Ramos (cell line): ENCODE measurements around the gene SCNN1G.
"Not testable (repeated sequence)": the region's sequence is repeated elsewhere in the genome, so short reads cannot be mapped to it uniquely, and the experiment has no call there.

Experiments used
- in situ Hi-C: fragments of 300-500 bp; cut with MboI; formaldehyde crosslinking; loops from one replicate; pipeline ENCODE4 v1.14.3; 2022; ENCODE audit warnings: low sequenced_read_pairs; ENCODE audit not compliant: unreplicated experiment

Gene SCNN1G, protein sequence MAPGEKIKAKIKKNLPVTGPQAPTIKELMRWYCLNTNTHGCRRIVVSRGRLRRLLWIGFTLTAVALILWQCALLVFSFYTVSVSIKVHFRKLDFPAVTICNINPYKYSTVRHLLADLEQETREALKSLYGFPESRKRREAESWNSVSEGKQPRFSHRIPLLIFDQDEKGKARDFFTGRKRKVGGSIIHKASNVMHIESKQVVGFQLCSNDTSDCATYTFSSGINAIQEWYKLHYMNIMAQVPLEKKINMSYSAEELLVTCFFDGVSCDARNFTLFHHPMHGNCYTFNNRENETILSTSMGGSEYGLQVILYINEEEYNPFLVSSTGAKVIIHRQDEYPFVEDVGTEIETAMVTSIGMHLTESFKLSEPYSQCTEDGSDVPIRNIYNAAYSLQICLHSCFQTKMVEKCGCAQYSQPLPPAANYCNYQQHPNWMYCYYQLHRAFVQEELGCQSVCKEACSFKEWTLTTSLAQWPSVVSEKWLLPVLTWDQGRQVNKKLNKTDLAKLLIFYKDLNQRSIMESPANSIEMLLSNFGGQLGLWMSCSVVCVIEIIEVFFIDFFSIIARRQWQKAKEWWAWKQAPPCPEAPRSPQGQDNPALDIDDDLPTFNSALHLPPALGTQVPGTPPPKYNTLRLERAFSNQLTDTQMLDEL

DNA sequence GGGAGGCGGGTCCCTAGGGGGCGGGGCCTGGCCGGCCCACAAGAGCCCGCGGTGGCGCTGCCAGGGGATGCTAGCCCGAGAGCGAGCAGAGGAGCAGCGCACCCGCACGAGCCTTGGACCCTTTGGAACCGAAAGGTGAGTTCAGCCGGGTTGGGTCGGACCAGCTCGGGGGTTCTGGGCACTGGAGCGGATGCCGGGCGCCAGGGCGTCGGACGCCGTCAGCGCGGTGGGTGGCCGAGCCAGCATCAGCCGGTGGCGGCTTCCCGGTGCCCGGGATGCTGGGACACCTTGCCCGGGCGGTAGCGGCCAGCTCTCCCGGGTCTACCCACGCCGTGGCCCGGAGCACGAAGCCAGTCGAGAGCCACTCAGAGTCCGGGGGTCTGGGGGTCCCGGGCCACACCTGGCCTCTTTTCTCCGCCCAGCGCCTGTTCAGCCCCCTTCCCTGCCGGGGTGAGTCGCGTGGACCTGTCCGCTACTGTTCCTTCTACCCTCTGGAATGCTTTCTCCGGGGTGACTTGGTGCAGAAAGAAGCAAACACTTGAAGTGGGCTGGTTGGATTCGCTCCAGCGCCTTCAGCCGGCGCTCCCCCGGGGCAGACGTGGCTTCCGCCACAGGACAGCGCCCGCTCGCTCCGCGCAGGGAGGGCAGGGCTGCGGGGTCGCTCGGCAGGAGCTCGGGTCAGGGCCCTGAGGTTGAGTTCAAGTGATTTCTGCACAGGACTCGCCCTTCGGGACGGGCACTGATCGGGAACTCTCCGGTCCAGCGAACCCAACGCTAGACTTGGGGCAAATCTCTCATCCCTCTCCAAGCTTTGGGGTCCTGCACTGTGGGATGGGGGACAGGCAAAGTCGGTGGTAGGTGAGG lies at the start of gene SCNN1G:
Gene SCNN1G (plus strand): TSS at position 67 of the 864 bp plus-strand sequence. CDS start 3,527 bp downstream, outside the sequence.
- in situ Hi-C loops, result loop anchor here (25.0 kb wide), 1 partner anchor 404 kb away; the partner anchor contains the start of gene NDUFAB1

DNA sequence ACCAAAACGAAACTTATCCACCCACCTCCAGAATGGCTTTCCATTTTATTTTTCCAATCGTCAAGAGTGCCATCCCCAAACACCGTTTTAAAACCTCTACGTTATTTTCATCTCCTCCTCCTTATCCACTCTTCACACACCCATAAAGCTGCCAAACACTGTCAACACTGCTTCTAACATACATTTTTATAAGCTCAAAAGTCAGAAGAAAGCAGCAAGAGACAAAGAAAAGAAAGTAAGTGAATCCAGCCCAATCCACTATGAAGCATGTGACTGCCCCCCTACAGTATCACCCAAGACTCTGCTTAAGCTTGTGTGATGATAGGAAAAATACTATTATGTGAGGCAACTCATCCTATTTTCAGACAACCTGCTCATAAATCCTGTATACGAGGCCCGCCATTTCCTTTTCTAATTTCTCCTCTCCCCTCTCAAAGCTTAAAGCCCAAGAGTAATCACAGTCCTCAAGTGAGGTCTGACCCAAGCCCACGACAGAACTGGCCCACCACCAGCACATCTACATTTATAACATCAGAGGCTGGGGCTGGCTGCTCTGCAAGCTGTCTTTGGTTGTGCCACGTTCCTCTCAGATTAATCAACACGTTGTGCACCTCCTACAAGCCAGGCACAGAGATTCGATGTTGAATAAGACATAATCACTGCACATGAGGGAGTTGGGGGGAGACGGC lies 49.6 kb upstream of the SCNN1G start:
- in situ Hi-C loops, result no loop called here

DNA sequence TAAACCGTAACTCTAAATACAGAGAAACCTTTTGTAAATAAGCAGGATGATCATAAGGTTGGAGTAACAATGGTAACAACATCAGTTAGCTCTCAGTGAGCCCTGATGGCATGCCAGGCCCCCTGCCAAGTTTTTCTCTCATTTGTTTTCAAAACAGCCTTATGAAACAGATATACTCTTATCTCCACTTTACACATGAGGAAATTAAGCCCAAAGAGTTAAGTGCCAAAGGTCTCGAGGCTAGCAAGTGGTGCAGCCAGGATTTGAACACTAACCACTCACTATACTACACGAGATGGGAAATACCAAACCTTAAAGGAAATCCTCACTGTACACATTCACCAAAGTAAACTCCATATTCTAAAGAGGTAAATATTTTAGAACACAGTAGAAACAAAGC lies 48.3 kb upstream of the SCNN1G start:
- in situ Hi-C loops, result no loop called here

DNA sequence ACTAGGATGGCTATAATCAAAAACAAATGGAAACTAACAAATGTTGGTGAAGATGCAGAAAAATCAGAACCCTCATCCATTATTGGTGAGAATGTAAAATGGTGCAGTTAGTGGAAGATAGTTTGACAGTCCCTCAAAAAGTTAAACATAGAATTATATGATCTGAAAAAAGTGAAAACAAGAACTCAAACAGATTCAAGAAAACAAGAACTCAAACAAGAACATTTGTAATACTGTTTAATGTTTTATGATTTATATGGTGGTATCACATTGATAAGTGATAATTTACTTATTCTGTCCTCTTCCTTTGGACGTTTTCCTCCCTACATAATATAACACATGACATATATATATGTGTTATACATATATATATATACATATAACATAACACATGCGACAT lies 45.3 kb upstream of the SCNN1G start:
- in situ Hi-C loops, result no loop called here

DNA sequence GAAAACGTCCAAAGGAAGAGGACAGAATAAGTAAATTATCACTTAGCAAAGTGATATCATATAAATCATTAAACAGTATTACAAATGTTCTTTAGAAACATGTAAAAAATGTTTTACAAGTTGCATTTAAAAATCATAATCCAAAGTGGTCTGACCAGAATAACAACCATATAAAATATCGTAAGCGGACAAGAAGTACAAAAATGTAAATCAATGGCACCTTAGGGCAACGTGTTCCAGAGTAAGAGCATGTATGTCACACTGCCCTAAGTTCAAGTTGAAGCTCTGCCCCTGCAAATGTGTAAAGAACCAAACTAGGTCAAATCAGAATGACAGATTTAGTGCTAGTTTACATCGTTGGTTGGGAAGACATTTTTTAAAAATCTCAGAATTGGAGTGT lies 44.7 kb upstream of the SCNN1G start:
- in situ Hi-C loops, result no loop called here

DNA sequence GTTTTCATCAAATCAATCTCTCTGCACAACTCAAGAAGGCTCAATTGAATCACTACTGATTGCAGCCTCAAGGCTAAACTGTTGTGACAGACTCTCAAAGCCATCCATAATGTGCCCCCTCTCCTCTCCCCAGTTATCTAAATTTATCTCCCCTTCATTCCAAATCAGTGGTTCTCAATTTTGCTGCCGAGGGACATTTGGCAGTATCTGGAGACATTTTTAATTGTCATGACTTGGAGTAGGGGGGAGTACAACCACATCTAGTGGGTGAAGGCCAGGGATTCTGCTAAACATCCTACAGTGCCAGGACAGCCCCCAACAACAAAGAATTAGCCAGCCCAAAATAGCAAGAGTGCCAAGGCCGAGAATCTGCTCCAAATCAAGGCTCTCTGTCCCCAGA lies 42.4 kb upstream of the SCNN1G start:
- in situ Hi-C loops, result no loop called here

DNA sequence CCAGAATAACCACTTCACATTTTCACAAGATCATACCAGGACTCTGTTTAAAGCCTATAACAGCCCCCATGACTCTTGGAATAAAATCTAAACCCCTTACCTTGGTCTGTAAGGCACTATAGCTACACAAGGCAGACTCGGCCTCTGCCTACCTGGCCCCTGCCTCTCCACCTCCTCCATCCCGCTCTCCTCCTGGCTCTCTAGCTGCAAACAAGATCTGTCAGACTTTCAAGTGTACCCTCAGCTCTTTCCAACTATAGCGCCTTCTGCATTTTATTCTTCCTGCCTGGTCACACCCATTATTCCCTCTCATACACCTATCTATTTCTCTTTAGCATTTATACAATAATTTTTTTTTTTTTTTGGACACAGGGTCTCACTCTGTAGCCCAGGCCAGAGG lies 41.5 kb upstream of the SCNN1G start:
- in situ Hi-C loops, result no loop called here

DNA sequence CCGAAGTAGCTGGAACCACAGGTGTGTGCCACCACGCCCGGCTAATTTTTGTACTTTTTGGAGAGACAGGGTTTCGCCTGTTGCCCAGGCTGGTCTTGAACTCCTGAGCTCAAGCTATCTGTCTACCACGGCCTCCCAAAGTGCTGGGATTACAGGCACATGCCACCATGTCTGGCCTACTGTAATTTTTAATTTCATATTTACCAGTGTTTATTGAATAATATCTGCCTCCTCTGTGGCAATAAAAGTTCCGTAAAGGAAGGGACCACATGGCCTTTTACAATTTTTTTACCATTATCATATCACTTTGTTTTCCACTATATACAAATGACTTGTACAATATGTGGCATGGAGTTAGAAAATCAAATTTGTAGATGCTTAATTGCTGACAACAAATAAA lies 41.0 kb upstream of the SCNN1G start:
- in situ Hi-C loops, result no loop called here

DNA sequence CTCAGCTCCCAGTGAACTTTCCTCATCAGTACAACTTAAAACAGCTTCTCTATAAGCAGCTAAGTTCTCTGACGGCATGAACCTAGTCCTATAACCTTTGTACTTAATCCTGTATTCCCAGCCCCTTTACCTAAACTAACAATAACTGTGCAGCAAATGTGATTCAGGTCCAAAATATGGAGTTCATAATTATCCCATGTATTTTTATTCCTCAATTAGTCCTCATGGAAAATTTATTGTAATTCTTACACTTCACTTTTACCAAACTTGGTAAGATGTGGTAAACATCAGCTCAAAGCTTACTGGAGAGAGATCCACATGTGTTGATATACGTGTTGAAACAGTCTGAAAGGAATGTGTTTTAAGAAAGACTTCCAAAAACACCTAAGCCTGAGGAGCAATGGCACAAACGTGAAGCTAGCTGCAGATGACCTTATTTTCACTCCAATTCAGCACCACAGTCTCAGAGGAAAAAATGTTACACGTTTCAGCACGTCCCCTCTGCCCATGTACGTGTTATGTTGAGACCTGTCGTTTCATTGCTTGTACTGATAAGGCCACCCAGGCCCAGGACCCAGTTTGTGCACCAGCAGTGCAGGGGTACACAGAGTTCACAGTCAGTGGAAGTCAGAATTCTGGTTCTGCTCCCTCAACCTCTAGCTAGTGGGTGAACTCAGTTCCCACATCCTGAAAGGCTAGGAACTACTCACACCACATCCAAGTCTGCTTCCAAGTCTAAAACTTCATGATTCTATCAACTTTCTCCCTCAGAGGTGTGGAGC lies 40.4 kb upstream of the SCNN1G start:
- in situ Hi-C loops, result no loop called here

DNA sequence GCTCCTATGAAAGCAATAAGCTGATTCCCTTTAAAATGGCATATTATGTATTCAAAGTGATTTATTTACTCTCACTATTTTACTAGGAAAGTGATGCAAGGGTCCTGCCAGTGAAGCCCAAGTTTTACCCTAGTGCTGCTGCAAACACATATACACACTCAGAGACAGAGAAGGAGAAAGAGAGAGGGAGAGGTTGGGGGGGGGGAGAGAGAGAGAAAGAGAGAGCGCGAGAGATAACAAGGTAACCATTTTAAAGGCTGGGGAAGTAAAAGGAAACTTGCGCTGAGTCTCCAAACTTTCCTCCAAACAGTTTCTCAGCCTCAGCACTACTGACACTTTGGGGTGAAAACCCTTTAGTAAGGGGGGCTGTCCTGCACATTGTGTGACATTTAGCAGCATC lies 39.2 kb upstream of the SCNN1G start:
- in situ Hi-C loops, result no loop called here

DNA sequence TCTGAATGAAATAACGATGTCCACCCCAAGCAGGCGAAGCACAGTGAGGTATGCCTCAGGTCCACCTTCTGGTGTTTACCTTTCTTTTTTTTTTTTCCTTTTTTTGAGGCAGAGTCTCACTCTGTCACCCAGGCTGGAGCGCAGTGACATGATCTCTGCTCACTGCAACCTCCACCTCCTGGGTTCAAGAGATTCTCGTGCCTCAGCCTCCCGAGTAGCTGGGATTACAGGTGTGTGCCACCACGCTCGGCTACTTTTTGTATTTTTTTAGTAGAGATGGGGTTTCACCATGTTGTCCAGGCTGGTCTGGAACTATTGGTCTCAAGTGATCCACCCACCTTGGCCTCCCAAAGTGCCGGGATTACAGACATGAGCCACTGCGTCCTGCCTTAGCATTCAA lies 38.2 kb upstream of the SCNN1G start:
- in situ Hi-C loops, result not testable (repeated sequence)

DNA sequence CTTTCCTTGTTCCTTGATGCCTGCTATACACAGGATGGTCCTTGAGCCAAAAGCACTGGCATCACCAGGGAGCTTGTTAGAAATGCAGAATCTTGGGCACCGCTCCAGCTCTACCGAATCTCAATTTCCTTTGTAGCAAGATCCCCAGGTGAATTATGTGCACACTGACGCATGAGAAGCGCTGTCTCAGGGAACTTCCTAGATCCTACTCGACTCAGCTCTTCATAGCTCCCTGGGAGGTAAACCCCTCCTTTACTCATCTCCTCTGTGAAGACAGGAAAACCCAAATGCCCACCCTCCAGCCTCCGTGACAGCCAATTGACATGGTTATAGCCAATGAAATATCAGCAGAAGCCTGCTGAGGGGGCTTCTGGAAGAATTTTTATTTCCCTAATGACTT lies 37.4 kb upstream of the SCNN1G start:
- in situ Hi-C loops, result no loop called here

DNA sequence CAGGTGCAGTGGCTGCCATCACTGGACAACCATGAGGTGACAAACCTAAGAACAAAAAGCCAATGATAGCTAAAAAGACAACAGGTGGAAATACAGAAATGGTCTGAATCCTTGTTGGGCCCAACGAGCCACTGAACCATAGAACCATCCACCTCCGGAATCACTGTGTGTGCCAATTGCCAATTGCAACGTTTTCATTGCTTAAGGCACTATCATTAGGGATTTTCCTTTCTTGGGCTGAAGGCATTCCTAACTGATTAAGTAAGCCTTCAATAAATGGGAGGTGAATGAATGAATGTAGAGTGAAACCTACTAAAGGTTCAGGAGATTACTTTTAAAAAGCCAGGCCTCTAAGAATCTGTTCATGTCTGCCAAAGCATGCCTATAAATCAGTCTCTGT lies 36.9 kb upstream of the SCNN1G start:
- in situ Hi-C loops, result no loop called here

DNA sequence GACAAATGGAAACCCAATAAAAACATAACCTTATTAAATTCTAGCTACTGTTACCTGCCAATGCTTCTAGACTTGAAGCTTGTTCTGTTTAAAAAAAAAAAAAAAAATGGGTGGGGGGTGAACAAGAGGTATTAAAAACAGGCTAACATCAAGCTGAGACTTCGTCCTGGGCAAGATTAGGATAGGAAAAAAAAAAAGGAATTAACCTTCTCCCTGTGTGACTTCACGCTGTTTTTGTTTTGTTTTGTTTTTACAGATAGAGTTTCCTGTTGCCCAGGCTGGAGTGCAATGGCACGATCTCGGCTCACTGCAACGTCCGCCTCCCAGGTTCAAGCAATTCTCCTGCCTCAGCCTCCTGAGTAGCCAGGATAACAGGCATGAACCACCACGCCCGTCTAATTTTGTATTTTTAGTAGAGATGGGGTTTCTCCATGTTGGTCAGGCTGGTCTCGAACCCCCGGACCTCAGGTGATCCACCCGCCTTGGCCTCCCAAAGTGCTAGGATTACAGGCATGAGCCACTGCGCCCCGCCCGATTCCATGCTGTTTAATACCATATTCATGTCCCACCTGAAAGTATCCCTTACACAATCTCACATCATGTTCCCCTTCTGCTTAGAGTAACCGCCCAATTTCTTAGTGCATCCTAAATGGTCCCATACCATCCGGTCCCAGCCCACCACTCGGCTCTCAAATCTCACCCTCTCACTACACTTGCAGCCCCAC lies 35.5 kb upstream of the SCNN1G start:
- in situ Hi-C loops, result no loop called here

DNA sequence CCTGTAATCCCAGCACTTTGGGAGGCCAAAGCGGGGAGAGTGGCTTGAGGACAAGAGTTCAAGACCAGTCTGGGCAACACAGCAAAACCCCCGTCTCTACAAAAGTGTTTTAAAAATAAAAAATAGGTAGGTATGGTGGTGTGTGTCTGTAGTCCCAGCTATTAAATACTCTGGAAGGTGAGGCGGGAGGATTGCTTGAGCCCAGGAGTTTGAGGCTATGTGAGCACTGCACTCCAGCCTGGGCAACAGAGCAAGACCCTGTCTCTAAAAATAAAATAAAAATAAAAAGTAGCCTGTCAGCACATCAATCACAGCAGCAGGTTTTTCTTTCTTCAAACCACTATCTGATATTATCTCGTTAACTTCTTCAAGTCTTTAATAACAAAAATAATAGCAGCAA lies 34.9 kb upstream of the SCNN1G start:
- in situ Hi-C loops, result no loop called here

DNA sequence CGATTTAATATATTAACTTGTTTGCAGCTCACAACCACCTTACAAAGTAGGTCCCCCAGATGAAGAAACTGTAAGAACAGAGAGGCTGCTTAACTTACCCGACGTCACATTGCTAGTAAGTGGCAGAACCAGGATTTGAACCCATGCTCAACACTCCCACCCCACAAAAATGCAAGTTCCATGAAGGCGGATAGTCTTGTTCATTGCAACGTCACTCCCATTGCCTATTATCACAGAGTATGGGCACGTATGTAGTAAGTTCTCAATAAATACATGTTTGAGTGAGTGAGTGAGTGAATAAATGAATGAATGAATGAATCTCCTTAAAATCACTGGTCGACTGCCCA lies 34.4 kb upstream of the SCNN1G start:
- in situ Hi-C loops, result no loop called here

DNA sequence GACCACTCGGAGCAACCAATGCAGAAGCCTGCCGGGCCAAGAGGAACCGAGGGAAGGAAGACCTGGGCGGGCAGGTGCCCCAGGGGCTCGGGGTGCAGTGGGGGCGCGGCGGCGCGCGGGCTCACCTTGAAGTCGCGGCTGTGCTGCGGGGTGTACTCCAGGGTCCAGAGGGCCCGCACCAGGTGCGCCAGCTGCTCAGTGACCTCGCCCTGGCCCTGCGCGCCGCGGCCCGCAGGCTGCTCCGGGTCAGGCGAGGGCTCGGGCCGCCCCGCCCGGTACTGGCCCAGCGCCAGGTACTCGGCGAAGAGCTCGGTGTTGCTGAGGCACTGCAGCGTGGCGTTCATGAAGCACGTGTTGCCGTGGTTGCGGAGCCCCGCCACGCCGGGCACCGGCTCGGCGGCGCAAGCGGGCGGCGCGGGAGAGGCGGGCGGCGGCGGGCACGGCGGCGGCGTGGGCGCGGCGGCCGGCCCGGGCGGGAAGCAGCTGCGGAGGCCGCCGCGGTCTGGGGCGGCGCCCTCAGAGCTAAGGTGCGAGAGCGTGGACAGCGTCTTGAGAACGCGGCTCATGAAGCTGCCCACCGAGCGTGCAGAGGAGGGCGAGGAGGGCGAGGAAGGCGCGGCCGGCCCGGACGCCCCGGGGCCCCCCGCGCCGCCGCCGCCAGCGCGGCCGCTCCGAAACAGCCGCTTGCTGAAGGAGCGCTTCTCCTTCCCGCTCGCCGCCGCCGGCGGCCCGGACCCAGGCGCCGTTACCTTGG lies 33.9 kb upstream of the SCNN1G start:
- in situ Hi-C loops, result no loop called here

DNA sequence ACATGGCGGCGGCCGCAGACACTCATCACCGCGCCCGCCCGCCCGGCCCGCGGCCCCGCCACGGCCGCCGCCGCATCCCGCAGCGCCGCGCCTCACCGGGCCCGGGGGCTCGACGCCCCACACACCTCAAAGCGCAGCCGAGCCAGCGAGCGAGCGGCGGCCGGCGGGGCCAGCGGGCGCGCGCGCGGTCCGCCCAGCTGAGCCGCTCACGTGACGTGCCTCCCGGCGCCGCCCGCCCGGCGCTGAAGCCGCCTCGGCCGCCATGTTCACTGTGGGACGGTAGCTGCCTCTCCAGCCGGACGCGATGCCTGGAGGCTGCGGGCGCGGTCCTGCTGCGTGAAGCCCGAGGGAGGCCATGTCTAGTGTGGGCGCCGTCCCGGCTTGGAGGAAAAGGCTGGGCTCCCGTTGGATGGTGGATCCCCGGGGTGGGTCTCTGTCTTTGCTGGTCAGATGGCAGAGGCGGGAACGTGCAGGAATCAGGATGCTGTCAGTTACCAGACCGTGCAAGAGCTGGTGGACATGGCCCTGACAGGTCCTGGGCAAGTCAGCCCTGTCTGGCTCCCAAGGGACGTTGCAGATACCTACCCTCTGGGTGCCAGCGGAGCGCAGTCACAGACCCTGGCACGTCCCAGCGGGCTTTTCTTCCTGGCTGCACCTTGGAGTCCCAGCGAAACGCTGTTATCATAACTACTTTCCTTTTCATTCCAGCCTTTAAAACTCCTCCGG lies 33.1 kb upstream of the SCNN1G start, which contains the start of gene USP31:
Gene USP31 (minus strand): TSS at position 186 of the 726 bp plus-strand sequence. CDS start 182 bp downstream, at position 4.
- in situ Hi-C loops, result no loop called here
